Measurements from ENCODE around the gene PABPN1L. TPM values are rescaled to one million over a fixed set of nuclear protein-coding genes. Genes with fewer than 3 reads are reported as not detected.

PABPN1L gene
- total and polyA plus RNA-seq, 2 donors (not counting 1 experiment from before 2014, with no cell fraction given), result 0.21 to 0.84 TPM

DNA sequence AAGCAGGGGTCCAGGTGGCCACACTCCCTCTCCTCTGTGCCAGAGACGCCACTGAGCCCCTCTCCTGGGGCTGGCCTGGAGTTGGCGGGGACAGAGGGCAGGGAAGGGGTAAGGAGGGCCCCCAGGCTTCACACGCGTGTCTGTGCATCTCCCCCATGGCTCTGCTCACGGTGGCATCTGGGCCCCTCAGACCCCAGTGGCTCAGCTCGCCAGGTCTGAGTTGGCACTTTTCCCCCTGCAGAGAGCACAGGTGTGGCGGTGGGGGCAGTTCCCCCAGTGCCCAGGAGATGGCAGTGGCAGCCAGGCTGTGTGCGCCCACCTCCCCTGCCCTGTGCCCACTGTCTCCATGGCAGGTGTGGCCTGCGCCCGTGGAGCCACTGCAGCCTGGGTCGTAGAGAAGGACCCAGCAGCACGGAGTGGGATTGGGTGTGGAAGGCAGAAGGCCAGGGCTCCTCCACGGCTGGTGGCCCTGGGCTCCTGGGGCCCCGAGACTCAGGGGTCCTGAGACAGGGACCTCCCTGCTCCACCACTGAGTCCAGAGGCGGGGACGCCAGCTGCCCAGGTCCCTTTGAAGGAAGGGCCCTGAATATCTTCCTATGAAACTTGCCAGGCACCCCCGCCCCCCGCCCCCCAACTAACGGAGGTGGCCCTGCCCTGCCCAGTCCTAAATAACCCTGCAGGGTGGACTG is 50.4 kb downstream of the PABPN1L start:
- Histone ChIP-seq H3K36me3 (replicated peaks in 1 of 2; ENCODE audit: control extremely low read depth in 1 of 2, control insufficient read depth in 1 of 2, extremely low read depth in 1 of 2, insufficient read depth in 2 of 2, low read length in 1 of 2) (peaks cover 0 to 3% of the 10 kb centered on the region in 2 experiments), H3K27me3 (replicated peaks in 1 of 4; ENCODE audit: control extremely low read depth in 1 of 4, control insufficient read depth in 3 of 4, insufficient read depth in 4 of 4, low read length in 3 of 4) (no peaks in the 10 kb centered on the region), H2AFZ (ENCODE audit: insufficient read depth, low read depth, low read length, poor library complexity, severe bottlenecking) (no peak overlapping the region), H3K9me3 (ENCODE audit: control extremely low read depth in 1 of 3, control insufficient read depth in 2 of 3, insufficient read depth in 1 of 3, low read length in 2 of 3) (no peaks in the 10 kb centered on the region), H3K79me2 (ENCODE audit: control insufficient read depth, insufficient read depth, low read length) (peaks cover 4% of the 10 kb centered on the region), H3K27ac (ENCODE audit: low read length in 2 of 2) (no peak overlapping the region), H3K4me2 (replicated peaks; ENCODE audit: low read depth, low read length, poor library complexity, severe bottlenecking) (no peak overlapping the region), H3K4me1 (ENCODE audit: control insufficient read depth in 2 of 2, insufficient read depth in 2 of 2, low read length in 2 of 2) (peaks cover under 1 to 16% of the 10 kb centered on the region in 2 donors), H3K9ac (ENCODE audit: low read length) (no peak overlapping the region), H4K20me1 (ENCODE audit: control insufficient read depth, insufficient read depth, low read length, poor library complexity, severe bottlenecking) (peaks cover 5% of the 10 kb centered on the region), H3K4me3 (ENCODE audit: control extremely low read depth in 1 of 5, extremely low read depth in 1 of 5, insufficient read depth in 1 of 5, low read depth in 2 of 5, low read length in 4 of 5) (no peak overlapping the region)
- Mint-ChIP-seq H3K4me1 (peaks cover 4% of the 10 kb centered on the region), H3K4me3 (no peak overlapping the region), H3K27me3 (no peaks in the 10 kb centered on the region), H3K27ac (no peak overlapping the region), H3K9me3 (ENCODE audit: insufficient read depth) (no peaks in the 10 kb centered on the region)
- peak; percentile 26 for ATAC-seq (ENCODE audit: low read depth)
- TF ChIP-seq CTCF (IDR thresholded peaks at IDR 0.05), result peak; percentile 84
- no peak for TF ChIP-seq EZH2 (IDR thresholded peaks at IDR 0.05; ENCODE audit: borderline replicate concordance, insufficient read depth, low read depth, low read length, poor library complexity, severe bottlenecking)
- peak; percentile 74 for DNase-seq
- ChIA-PET POLR2A (interaction anchor here (1.3 kb wide), 1 partner anchor 402 kb away, joined by 3 read pairs; the partner anchor contains the start of gene ZNF778), CTCF (interaction anchor here (0.6 to 4.3 kb wide), 11 partner anchors 13 to 401 kb away, joined by 3 to 19 read pairs (median 5); partner anchors contain the start of genes CYBA, GALNS, TRAPPC2L and ZNF778)
- 52% methylated on average over 18 of the region's 19 CpGs for WGBS (ENCODE audit: insufficient coverage)
- intact Hi-C loops (cut with micrococcal nuclease), result loop anchor here (1.0 to 2.0 kb wide), 2 partner anchors 127 to 400 kb away; no protein-coding TSS in a partner anchor

GRCh38 chr16:88815227-88815626 is 51.2 kb downstream of the PABPN1L start:
- intact Hi-C loops (cut with micrococcal nuclease), result no loop called here
- ChIA-PET CTCF (interaction anchor here (0.6 to 4.3 kb wide), 11 partner anchors 13 to 402 kb away, joined by 3 to 19 read pairs (median 5); partner anchors contain the start of genes CYBA, GALNS, TRAPPC2L and ZNF778), POLR2A (interaction anchor here (1.3 kb wide), 1 partner anchor 402 kb away, joined by 3 read pairs; the partner anchor contains the start of gene ZNF778)
- 99% methylated on average over 8 of the region's 10 CpGs for WGBS (ENCODE audit: insufficient coverage)
- H3K4me2 ChIP-seq (replicated peaks; ENCODE audit: low read depth, low read length, poor library complexity, severe bottlenecking), result no peak overlapping the region
- no peak overlapping the region for H3K27ac ChIP-seq (ENCODE audit: low read length in 2 of 2)
- peaks cover 13% of the 10 kb centered on the region for H4K20me1 ChIP-seq (ENCODE audit: control insufficient read depth, insufficient read depth, low read length, poor library complexity, severe bottlenecking)
- H3K4me1 ChIP-seq (ENCODE audit: control insufficient read depth in 2 of 2, insufficient read depth in 2 of 2, low read length in 2 of 2), result peaks cover 8 to 24% of the 10 kb centered on the region in 2 donors
- Mint-ChIP-seq H3K9me3 (ENCODE audit: insufficient read depth) (no peaks in the 10 kb centered on the region), H3K4me3 (no peak overlapping the region), H3K27ac (no peak overlapping the region), H3K27me3 (no peaks in the 10 kb centered on the region), H3K4me1 (peaks cover 11% of the 10 kb centered on the region)
- peaks cover 13% of the 10 kb centered on the region for H3K79me2 ChIP-seq (ENCODE audit: control insufficient read depth, insufficient read depth, low read length)
- H3K9me3 ChIP-seq (ENCODE audit: control extremely low read depth in 1 of 3, control insufficient read depth in 2 of 3, insufficient read depth in 1 of 3, low read length in 2 of 3), result no peaks in the 10 kb centered on the region
- H2AFZ ChIP-seq (ENCODE audit: insufficient read depth, low read depth, low read length, poor library complexity, severe bottlenecking), result no peak overlapping the region
- peaks cover 0 to 2% of the 10 kb centered on the region in 2 experiments for H3K36me3 ChIP-seq (replicated peaks in 1 of 2; ENCODE audit: control extremely low read depth in 1 of 2, control insufficient read depth in 1 of 2, extremely low read depth in 1 of 2, insufficient read depth in 2 of 2, low read length in 1 of 2)
- DNase-seq (no peak), ATAC-seq (ENCODE audit: low read depth) (no peak)
- TF ChIP-seq CTCF (IDR thresholded peaks at IDR 0.05) (no peak), EZH2 (IDR thresholded peaks at IDR 0.05; ENCODE audit: borderline replicate concordance, insufficient read depth, low read depth, low read length, poor library complexity, severe bottlenecking) (no peak)
- H3K27me3 ChIP-seq (replicated peaks in 1 of 4; ENCODE audit: control extremely low read depth in 1 of 4, control insufficient read depth in 3 of 4, insufficient read depth in 4 of 4, low read length in 3 of 4), result no peaks in the 10 kb centered on the region
- H3K4me3 ChIP-seq (ENCODE audit: control extremely low read depth in 1 of 5, extremely low read depth in 1 of 5, insufficient read depth in 1 of 5, low read depth in 2 of 5, low read length in 4 of 5), result no peak overlapping the region
- no peak overlapping the region for H3K9ac ChIP-seq (ENCODE audit: low read length)
